IgD-negative memory B cell (primary cell): ENCODE data around the gene KIRREL3. TPM values are rescaled to one million over a fixed set of nuclear protein-coding genes. Genes with fewer than 3 reads are reported as not detected.

Source experiments
- H3K27ac Mint-ChIP-seq, 3 donors: one replicate each; pipeline ENCODE4 v1.8.0; 2020 to 2022; ENCODE audit warnings: mild to moderate bottlenecking in 3 of 3, mixed read lengths in 3 of 3, moderate library complexity in 1 of 3
- H3K27me3 Mint-ChIP-seq: one replicate; pipeline ENCODE4 v1.8.0; 2021; ENCODE audit warnings: mixed read lengths
- H3K36me3 Mint-ChIP-seq: one replicate; pipeline ENCODE4 v1.8.0; 2020; ENCODE audit warnings: mild to moderate bottlenecking, mixed read lengths
- H3K4me1 Mint-ChIP-seq, 3 donors: one replicate each; pipeline ENCODE4 v1.8.0; 2020 to 2022; ENCODE audit warnings: mixed read lengths in 3 of 3, mild to moderate bottlenecking in 1 of 3
- H3K4me3 Mint-ChIP-seq, 4 donors: one replicate each; pipeline ENCODE4 v1.8.0; 2020 to 2022; ENCODE audit warnings: mild to moderate bottlenecking in 4 of 4, mixed read lengths in 4 of 4, moderate library complexity in 3 of 4
- H3K9me3 Mint-ChIP-seq, 3 donors: one replicate each; pipeline ENCODE4 v1.8.0; 2020 to 2021; ENCODE audit warnings: mixed read lengths in 3 of 3, mild to moderate bottlenecking in 1 of 3
- polyA plus RNA-seq: library from polyadenylated mRNA; unstranded; fragments of 300-500 nt; fragmentation: Illumina TruSeq; gene quantifications from one replicate; pipeline ENCODE4 v1.2.3, GENCODE V29; 2021

KIRREL3 gene
- polyA plus RNA-seq, 1 donor from 2014 or later: not detected

GRCh38 chr11:126601136-126601535, 399.4 kb downstream of the KIRREL3 start:
- Mint-ChIP-seq H3K36me3 (no peaks in the 10 kb centered on the region), H3K27me3 (peaks cover 23% of the 10 kb centered on the region), H3K27ac (no peak overlapping the region), H3K4me3 (no peak overlapping the region), H3K4me1 (peaks cover 0 to 1% (median 0%) of the 10 kb centered on the region in 3 donors), H3K9me3 (no peaks in the 10 kb centered on the region)

GRCh38 chr11:126599217-126599897, 401.2 kb downstream of the KIRREL3 start:
- H3K36me3 Mint-ChIP-seq: no peaks in the 10 kb centered on the region

GRCh38 chr11:126598344-126599216, 402.0 kb downstream of the KIRREL3 start:
- peaks cover 11% of the 10 kb centered on the region for H3K27me3 Mint-ChIP-seq
- no peak overlapping the region for H3K27ac Mint-ChIP-seq
- H3K36me3 Mint-ChIP-seq: no peaks in the 10 kb centered on the region

More at GRCh38 chr11:126599217-126599897, 401.2 kb downstream of the KIRREL3 start:
- peaks cover 0 to 1% (median 0%) of the 10 kb centered on the region in 3 donors for H3K4me1 Mint-ChIP-seq
- H3K27me3 Mint-ChIP-seq: peaks cover 15% of the 10 kb centered on the region
- no peak overlapping the region for H3K4me3 Mint-ChIP-seq
- no peaks in the 10 kb centered on the region for H3K9me3 Mint-ChIP-seq
- no peak overlapping the region for H3K27ac Mint-ChIP-seq

GRCh38 chr11:126597041-126597440, 403.5 kb downstream of the KIRREL3 start:
- Mint-ChIP-seq H3K27me3 (peaks cover 8% of the 10 kb centered on the region), H3K4me3 (no peak overlapping the region), H3K27ac (no peak overlapping the region), H3K4me1 (peaks cover 0 to 1% (median 0%) of the 10 kb centered on the region in 3 donors), H3K9me3 (no peaks in the 10 kb centered on the region), H3K36me3 (no peaks in the 10 kb centered on the region)

More at GRCh38 chr11:126598344-126599216, 402.0 kb downstream of the KIRREL3 start:
- Mint-ChIP-seq H3K4me1 (peaks cover 0 to 1% (median 0%) of the 10 kb centered on the region in 3 donors), H3K9me3 (no peaks in the 10 kb centered on the region), H3K4me3 (no peak overlapping the region)

GRCh38 chr11:126596474-126596873, 404.1 kb downstream of the KIRREL3 start:
- no peak overlapping the region for H3K4me3 Mint-ChIP-seq
- H3K4me1 Mint-ChIP-seq: peaks cover 0 to 1% (median 0%) of the 10 kb centered on the region in 3 donors
- H3K36me3 Mint-ChIP-seq: no peaks in the 10 kb centered on the region
- peaks cover 8% of the 10 kb centered on the region for H3K27me3 Mint-ChIP-seq
- no peaks in the 10 kb centered on the region for H3K9me3 Mint-ChIP-seq
- no peak overlapping the region for H3K27ac Mint-ChIP-seq

GRCh38 chr11:126595560-126595959, 405.0 kb downstream of the KIRREL3 start:
- Mint-ChIP-seq H3K9me3 (no peaks in the 10 kb centered on the region), H3K36me3 (no peaks in the 10 kb centered on the region), H3K4me3 (no peak overlapping the region), H3K27me3 (peaks cover 3% of the 10 kb centered on the region), H3K4me1 (peaks cover 0 to 1% (median 0%) of the 10 kb centered on the region in 3 donors), H3K27ac (no peak overlapping the region)

- H3K9me3 Mint-ChIP-seq: no peaks in the 10 kb centered on the region
- H3K27ac Mint-ChIP-seq: no peak overlapping the region
- H3K4me1 Mint-ChIP-seq: peaks cover 0 to 1% (median 0%) of the 10 kb centered on the region in 3 donors
- H3K27me3 Mint-ChIP-seq: no peaks in the 10 kb centered on the region
- H3K4me3 Mint-ChIP-seq: no peak overlapping the region
- no peaks in the 10 kb centered on the region for H3K36me3 Mint-ChIP-seq
These were observed 405.6 kb downstream of the KIRREL3 start for GRCh38 chr11:126594921-126595367.

- H3K4me1 Mint-ChIP-seq: no peaks in the 10 kb centered on the region
- H3K36me3 Mint-ChIP-seq: no peaks in the 10 kb centered on the region
- no peak overlapping the region for H3K27ac Mint-ChIP-seq
- H3K27me3 Mint-ChIP-seq: no peaks in the 10 kb centered on the region
- H3K4me3 Mint-ChIP-seq: no peak overlapping the region
- H3K9me3 Mint-ChIP-seq: no peaks in the 10 kb centered on the region
These were observed 407.8 kb downstream of the KIRREL3 start for GRCh38 chr11:126592496-126593410.

- H3K27ac Mint-ChIP-seq: no peak overlapping the region
- no peaks in the 10 kb centered on the region for H3K36me3 Mint-ChIP-seq
- H3K4me1 Mint-ChIP-seq: no peaks in the 10 kb centered on the region
- H3K27me3 Mint-ChIP-seq: no peaks in the 10 kb centered on the region
- H3K9me3 Mint-ChIP-seq: no peaks in the 10 kb centered on the region
- H3K4me3 Mint-ChIP-seq: no peak overlapping the region
These were observed 408.5 kb downstream of the KIRREL3 start for GRCh38 chr11:126591966-126592489.

- Mint-ChIP-seq H3K9me3 (peaks cover 0 to 1% (median 0%) of the 10 kb centered on the region in 3 donors), H3K4me3 (no peak overlapping the region), H3K27me3 (no peaks in the 10 kb centered on the region), H3K36me3 (no peaks in the 10 kb centered on the region), H3K27ac (no peak overlapping the region), H3K4me1 (no peaks in the 10 kb centered on the region)
These were observed 411.1 kb downstream of the KIRREL3 start for GRCh38 chr11:126589492-126589803.

- Mint-ChIP-seq H3K4me3 (no peak overlapping the region), H3K36me3 (no peaks in the 10 kb centered on the region), H3K9me3 (peaks cover 0 to 2% (median 0%) of the 10 kb centered on the region in 3 donors), H3K27me3 (no peaks in the 10 kb centered on the region), H3K4me1 (no peaks in the 10 kb centered on the region), H3K27ac (no peak overlapping the region)
These were observed 411.7 kb downstream of the KIRREL3 start for GRCh38 chr11:126588630-126589491.

- Mint-ChIP-seq H3K36me3 (no peaks in the 10 kb centered on the region), H3K4me3 (no peak overlapping the region), H3K4me1 (no peaks in the 10 kb centered on the region), H3K9me3 (peaks cover 0 to 2% (median 0%) of the 10 kb centered on the region in 3 donors), H3K27ac (no peak overlapping the region), H3K27me3 (no peaks in the 10 kb centered on the region)
These were observed 413.0 kb downstream of the KIRREL3 start for GRCh38 chr11:126587541-126587940.

- peaks cover 0 to 2% (median 0%) of the 10 kb centered on the region in 3 donors for H3K9me3 Mint-ChIP-seq
- no peaks in the 10 kb centered on the region for H3K36me3 Mint-ChIP-seq
- no peaks in the 10 kb centered on the region for H3K4me1 Mint-ChIP-seq
- no peak overlapping the region for H3K4me3 Mint-ChIP-seq
- H3K27ac Mint-ChIP-seq: no peak overlapping the region
- no peaks in the 10 kb centered on the region for H3K27me3 Mint-ChIP-seq
These were observed 414.6 kb downstream of the KIRREL3 start for GRCh38 chr11:126585774-126586491.
